ENCODE results near the gene LRRC71.

- TF ChIP-seq, protein P1, sequence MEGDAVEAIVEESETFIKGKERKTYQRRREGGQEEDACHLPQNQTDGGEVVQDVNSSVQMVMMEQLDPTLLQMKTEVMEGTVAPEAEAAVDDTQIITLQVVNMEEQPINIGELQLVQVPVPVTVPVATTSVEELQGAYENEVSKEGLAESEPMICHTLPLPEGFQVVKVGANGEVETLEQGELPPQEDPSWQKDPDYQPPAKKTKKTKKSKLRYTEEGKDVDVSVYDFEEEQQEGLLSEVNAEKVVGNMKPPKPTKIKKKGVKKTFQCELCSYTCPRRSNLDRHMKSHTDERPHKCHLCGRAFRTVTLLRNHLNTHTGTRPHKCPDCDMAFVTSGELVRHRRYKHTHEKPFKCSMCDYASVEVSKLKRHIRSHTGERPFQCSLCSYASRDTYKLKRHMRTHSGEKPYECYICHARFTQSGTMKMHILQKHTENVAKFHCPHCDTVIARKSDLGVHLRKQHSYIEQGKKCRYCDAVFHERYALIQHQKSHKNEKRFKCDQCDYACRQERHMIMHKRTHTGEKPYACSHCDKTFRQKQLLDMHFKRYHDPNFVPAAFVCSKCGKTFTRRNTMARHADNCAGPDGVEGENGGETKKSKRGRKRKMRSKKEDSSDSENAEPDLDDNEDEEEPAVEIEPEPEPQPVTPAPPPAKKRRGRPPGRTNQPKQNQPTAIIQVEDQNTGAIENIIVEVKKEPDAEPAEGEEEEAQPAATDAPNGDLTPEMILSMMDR (IDR thresholded peaks at IDR 0.05), result peak in 1 of 3 experiments; percentile 2
- no peak for TF ChIP-seq POLR2A (IDR thresholded peaks at IDR 0.05)
These were observed 28.7 kb downstream of the LRRC71 start for GRCh38 chr1:156949127-156949526.

Data from testis (tissue), 2 donors.